ENCODE data around the gene EGFR.

Gene EGFR

GRCh38 chr7:55063633-55064032 lies 44.8 kb downstream of the EGFR start:
- FAIRE-seq, result no peak

DNA sequence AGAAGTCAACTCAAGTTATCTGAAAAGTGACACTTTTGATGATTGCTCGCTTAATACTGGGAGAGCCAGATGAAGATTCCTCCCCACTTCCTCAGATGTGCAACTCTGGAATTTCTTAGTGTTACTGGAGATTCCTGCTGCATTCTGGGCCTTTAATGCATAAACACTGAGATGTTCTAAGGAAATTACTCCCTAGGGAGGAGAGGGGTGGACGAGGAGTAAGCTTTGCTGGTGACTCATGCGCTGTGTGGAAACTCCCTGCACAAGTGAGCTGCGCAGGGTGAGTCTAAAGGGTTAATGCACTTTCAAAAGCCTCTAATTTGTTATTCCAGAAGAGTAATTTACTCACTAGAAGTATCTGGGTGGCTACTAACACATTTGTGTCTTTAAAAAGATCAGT lies 46.3 kb downstream of the EGFR start:
- FAIRE-seq, result peak; percentile 94

GRCh38 chr7:55065511-55066229 lies 46.9 kb downstream of the EGFR start:
- no peak for FAIRE-seq

GRCh38 chr7:55066524-55066923 lies 47.7 kb downstream of the EGFR start:
- no peak for FAIRE-seq

GRCh38 chr7:55066938-55067337 lies 48.1 kb downstream of the EGFR start:
- FAIRE-seq, result no peak

DNA sequence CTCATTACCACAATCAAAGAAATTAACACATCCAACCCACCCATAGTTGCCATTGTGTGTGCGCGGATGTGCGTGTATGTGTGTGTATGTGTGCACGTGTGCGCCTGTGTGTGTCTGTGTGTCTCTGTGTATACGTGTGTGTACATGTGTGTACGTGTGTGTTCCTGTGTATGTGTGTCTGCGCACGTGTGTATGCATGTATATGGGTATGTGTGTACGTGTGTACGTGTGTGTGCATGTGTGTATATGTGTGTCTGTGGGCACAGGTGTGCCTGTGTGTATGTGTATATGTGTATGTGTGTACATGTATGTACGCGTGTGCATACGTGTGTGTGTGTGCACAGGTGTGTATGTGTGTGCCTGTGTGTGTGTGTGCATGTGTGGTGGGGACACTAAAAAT lies 48.9 kb downstream of the EGFR start:
- no peak for FAIRE-seq

- FAIRE-seq, result no peak
These were observed 50.5 kb downstream of the EGFR start for GRCh38 chr7:55069271-55069792.

- FAIRE-seq, result no peak
These were observed 51.5 kb downstream of the EGFR start for GRCh38 chr7:55070271-55070743.

DNA sequence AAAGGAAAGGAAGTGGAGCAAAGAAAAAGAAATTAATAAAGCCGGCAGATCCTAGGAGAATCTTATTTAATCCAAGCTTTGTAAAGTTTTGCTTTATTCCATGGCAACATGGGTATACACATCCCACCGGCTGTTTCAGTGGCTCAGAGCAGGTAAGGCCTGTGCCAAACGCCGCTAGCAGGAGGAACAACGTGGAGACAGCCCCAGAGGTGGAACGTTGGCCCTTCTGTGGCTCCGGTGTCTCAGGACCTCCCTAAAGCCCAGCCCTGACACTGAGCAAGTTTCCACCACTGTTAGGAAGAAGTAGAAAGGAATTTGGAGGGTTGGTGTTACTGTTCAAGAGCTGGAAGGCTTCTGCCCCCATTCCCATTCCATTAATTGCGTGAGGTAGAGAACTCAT lies 52.0 kb downstream of the EGFR start:
- FAIRE-seq, result no peak

- FAIRE-seq, result no peak
These were observed 52.8 kb downstream of the EGFR start for GRCh38 chr7:55071411-55072175.

GRCh38 chr7:55072251-55072650 lies 53.4 kb downstream of the EGFR start:
- FAIRE-seq, result no peak

GRCh38 chr7:55073051-55073511 lies 54.3 kb downstream of the EGFR start:
- FAIRE-seq, result peak; percentile 37

- FAIRE-seq, result peak; percentile 95
These were observed 55.2 kb downstream of the EGFR start for GRCh38 chr7:55073976-55074528.

DNA sequence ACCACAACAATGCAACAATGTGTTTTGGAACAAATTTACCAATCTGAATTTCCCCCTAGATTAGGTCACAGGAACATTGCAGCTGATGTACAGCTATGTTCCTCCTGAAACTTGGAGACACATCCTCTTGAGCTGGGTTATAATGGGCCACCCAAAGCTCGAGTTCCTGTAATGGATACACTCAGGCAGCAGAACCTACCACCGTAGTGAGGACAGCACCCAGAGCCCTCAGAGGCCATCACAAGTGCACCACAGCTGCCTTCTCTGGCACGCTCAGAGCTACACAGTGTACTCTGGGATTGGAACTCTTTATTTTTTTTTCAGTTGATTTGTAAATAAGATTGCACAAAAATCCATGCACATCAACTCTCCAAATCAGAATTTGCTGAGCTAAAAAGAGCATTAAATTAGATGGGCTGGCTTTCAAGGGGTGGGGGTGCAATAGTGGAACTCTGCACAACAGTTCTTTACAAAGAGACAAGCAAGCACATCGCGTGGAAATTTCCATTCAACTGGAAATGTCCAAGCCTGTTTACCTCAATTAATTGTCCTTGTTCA lies 56.7 kb downstream of the EGFR start:
- FAIRE-seq, result no peak

DNA sequence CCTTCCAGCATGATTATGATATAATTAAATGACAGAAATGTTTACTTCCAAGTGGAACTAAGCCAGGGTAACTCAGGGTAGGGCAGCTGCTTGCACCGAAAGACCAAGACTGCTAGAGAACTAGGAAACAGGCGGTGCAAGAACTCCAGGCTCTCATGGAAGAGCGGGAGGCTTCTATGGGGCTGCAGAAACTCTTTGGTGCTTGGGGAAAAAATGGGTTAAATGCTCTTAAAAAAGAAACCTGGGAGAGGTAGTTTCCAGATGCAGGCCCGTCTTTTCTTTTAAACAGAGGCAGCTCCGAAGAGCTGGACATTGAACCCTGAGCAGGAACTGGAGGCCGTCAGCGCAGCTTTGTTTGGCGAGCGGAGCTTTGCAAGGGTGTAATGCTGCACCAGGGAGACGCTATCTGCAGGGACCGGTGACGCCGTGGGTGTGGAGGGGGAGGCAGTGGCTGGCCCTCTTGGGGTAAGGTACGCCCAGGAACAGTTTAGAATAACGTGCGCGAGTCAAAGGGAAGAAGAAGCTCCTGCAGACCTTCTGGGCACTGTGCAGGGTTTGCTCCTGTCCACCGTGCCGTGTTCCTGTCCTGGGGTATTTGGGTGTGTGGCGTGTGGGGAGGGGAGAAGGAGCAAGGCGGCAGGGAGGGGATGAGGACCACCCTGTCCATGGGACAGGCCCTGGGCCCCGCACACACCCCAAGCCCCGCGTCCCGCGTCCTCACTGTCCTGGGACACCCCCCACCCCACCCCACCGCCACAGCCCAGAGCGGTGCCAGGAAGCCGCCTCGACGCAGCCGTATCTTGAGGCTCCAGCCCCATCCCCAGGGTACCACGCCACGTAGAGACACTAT lies 59.0 kb downstream of the EGFR start:
- no peak for FAIRE-seq

GRCh38 chr7:55078465-55079372 lies 59.9 kb downstream of the EGFR start:
- FAIRE-seq, result no peak

DNA sequence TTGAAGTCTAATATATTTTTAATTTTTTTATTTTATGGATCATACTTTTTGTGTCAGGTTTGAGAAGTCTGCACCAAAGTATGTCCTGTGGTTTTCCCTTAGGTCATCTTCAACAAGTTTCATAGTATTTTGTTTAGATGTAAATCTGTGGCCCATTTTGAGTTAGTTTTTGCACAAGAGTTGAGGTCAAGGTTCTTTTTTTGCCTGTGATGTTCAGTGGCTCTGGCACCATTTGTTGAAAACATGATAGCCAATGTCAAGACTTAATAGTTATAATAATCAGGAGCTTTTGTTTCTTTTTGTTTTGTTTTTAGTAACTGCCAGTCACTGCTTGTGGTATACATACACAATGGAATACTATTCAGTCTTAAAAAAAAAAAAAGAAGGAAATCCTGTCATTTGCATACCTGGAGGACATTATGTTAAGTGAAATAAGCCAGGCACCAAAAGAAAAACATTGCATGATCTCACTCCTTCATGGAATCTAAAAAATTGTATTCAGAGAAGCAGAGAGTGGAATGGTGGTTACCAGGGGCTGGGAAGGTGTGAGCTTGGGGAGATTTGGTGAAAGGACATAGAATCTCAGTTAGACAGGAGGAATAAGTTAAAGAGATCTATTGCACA lies 61.3 kb downstream of the EGFR start:
- FAIRE-seq, result no peak

GRCh38 chr7:55081068-55081467 lies 62.3 kb downstream of the EGFR start:
- no peak for FAIRE-seq

GRCh38 chr7:55081472-55082227 lies 62.8 kb downstream of the EGFR start:
- no peak for FAIRE-seq

- no peak for FAIRE-seq
These were observed 63.4 kb downstream of the EGFR start for GRCh38 chr7:55082228-55082603.

Measured in G401.6 (cell line).